Left renal cortex interstitium (tissue), 4 donors: ENCODE data around the gene FBXW12. TPM values are rescaled to one million over a fixed set of nuclear protein-coding genes. Genes with fewer than 3 reads are reported as not detected.

ENCODE experiments used
- DNase-seq, 4 donors: peaks; one replicate each; pipeline ENCODE4 v3.0.0-alpha.2; 2013; ENCODE audit warnings: low read depth in 4 of 4, low spot score in 2 of 4, missing footprints in 1 of 4
- polyA plus RNA-seq, 4 donors: library from polyadenylated mRNA; unstranded; fragments of 120-200 nt; gene quantifications; one replicate each; pipeline ENCODE4 v1.2.1, GENCODE V29; 2013; ENCODE audit not compliant: insufficient read length in 4 of 4

The FBXW12 gene
- polyA plus RNA-seq, 4 donors = 0.11 to 0.99 (median 0.50) TPM

- DNase-seq = no peak
Measured at GRCh38 chr3:48406443-48407431, 34.7 kb downstream of the FBXW12 start.

- no peak for DNase-seq
Measured at GRCh38 chr3:48407542-48408099, 35.6 kb downstream of the FBXW12 start.

- no peak for DNase-seq
Measured at GRCh38 chr3:48408823-48409281, 36.8 kb downstream of the FBXW12 start.

GRCh38 chr3:48409291-48410201 lies 37.5 kb downstream of the FBXW12 start:
- no peak for DNase-seq

- DNase-seq = no peak
Measured at GRCh38 chr3:48410205-48411040, 38.4 kb downstream of the FBXW12 start.

GRCh38 chr3:48411041-48411588 lies 39.1 kb downstream of the FBXW12 start:
- no peak for DNase-seq

GRCh38 chr3:48411606-48412374 lies 39.8 kb downstream of the FBXW12 start:
- DNase-seq = no peak

GRCh38 chr3:48412375-48413001 lies 40.5 kb downstream of the FBXW12 start:
- no peak for DNase-seq

- DNase-seq = no peak
Measured at GRCh38 chr3:48413086-48413485, 41.1 kb downstream of the FBXW12 start.

GRCh38 chr3:48413611-48414010 lies 41.6 kb downstream of the FBXW12 start:
- DNase-seq = no peak

- no peak for DNase-seq
Measured at GRCh38 chr3:48414376-48415250, 42.6 kb downstream of the FBXW12 start.

- no peak for DNase-seq
Measured at GRCh38 chr3:48415251-48415953, 43.4 kb downstream of the FBXW12 start.

GRCh38 chr3:48416091-48416505 lies 44.1 kb downstream of the FBXW12 start:
- no peak for DNase-seq

GRCh38 chr3:48416546-48416945 lies 44.5 kb downstream of the FBXW12 start:
- no peak for DNase-seq

GRCh38 chr3:48417529-48418108 lies 45.6 kb downstream of the FBXW12 start:
- DNase-seq = no peak

GRCh38 chr3:48418140-48418539 lies 46.1 kb downstream of the FBXW12 start:
- DNase-seq = no peak
